Hematopoietic multipotent progenitor cell treated with erythropoietin and hydrocortisone succinate and interleukin-3 and kit ligand, for 6 days (in vitro differentiated cells): ENCODE data around the gene PRR23B.

Experiments used
- DNase-seq: peaks from one replicate; pipeline ENCODE4 v3.0.0-alpha.2; 2015

The PRR23B gene

GRCh38 chr3:138972941-138973340, 47.8 kb downstream of the PRR23B start:
- DNase-seq: no peak

GRCh38 chr3:138971766-138972320, 48.9 kb downstream of the PRR23B start:
- DNase-seq: no peak
